Fibroblast of peridontal ligament (primary cell): Measurements from ENCODE around the gene DDT.
"Not testable (repeated sequence)": the region's sequence is repeated elsewhere in the genome, so short reads cannot be mapped to it uniquely, and the experiment has no call there.

ENCODE experiments used
- DNase-seq: peaks from one replicate; pipeline ENCODE4 v3.0.0-alpha.2; 2010; ENCODE audit errors: extremely low read depth

Gene DDT

DNA sequence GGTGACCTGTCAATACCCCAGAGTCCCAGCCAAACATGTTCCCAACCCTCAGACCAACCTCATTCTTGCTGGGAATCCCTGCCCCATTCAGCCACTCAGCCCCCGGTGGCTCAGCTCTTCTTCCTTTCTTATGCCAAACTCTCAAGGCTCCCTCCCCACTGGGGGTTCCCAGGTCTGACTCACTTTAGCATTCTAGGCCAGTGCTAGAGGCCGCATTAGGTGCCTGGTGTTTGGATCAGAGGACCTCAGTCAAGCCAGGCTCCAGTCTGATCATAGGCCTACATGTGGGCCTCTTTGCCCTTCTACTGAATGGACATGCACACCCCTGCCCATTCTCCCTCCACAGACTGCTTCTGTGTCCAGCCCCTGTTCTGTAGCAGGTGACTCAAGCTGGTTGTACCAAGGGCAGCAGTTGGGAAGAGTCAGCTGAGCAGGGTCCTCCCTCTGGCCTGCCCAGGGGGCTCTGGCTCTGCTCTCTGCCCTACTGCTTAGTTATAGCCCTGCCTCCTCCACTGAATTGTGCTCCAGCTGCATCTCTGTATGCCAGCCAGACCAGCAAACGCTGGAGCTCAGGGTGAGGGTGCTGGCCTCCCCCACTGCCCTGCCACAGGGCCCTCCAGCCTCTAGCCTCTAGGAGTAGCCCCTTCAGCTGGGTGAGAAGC lies 15.5 kb upstream of the DDT start:
- DNase-seq = not testable (repeated sequence)

DNA sequence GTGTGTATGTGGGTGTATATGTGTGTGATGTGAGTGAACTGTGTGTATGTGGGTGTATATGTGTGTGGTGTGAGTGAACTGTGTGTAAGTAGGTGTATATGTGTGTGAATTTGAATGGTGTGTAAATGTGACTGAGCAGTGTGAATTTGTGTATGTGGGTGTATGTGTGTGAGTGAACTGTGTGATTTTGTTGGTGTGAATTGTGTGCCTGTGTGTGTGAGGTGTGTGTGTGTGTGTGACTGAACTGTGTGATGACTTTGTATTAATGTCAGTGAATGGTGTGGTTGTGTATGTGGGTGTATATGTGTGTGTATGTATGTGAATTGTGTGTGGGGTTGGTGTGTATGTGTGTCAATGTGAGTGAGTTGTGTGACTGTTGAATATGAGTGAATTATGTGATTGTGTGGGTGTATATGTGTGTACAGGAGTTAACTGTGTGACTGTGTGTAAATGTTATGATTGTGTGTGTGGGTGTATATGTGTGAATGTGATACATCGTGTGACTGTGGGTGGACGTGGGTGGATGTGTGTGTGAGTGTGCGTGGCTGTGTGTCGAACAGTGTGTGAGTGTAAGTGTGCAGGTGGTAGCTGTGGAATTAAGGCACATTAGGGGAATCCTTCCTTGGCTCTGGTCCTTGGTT lies 12.4 kb upstream of the DDT start:
- DNase-seq = not testable (repeated sequence)

DNA sequence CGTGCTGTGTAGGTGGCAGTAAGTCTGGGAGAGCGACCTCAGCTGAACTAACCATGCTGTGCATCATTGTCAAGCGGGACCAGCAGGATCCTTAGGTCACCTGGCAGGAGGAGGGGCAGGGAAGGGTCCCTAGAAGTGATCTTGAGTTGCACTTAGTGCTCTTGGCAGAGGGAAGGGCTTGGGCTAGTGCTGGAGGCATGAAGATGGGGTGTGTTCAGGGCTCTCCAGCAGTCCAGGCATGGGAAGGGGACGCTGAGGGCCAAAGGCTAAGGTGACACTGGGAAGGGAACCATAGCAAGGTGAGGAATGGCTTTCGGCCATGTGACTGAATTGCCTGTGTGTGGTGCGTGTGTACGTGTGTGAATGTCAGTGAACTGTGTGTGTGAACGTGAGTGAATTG lies 11.8 kb upstream of the DDT start:
- DNase-seq = not testable (repeated sequence)

DNA sequence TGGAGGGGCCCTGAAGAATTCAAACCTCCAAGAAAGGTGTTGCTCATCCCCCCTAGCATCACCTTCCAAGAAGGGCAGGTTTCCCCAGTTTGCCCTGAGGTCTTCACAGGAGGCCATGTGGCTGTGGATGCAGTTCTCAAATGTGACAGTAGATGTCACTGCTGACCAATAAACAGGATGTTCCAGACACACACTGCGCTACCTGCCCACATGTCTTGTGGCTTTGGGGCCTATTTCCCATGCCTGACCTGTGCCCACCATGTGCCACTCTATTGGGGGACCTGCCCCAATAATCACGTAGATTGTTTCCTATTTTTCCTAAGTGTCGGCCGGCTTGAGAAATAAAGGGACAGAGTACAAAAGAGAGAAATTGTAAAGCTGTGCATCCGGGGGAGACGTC lies 10.2 kb upstream of the DDT start:
- DNase-seq = peak; percentile 45

DNA sequence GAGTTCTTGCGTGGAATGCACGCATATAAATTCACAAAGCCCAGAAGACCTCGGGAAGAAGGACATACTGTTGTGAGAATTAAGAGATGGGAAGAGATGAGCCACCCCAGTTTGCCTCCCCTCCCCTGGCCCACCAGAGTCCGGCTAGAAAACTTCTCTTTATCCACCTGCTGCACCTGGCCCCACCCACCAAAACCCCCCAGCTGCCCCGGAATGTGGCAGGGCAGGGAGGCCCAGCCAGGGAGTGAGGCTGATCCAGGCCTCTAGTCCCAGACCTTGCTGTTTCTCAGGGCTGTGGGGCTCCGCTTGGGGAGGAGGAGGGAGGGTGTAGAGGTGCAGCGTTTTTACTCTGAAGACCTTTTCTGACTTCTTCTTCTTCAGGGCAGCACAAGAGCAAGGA lies 6.3 kb upstream of the DDT start:
- DNase-seq = not testable (repeated sequence)

DNA sequence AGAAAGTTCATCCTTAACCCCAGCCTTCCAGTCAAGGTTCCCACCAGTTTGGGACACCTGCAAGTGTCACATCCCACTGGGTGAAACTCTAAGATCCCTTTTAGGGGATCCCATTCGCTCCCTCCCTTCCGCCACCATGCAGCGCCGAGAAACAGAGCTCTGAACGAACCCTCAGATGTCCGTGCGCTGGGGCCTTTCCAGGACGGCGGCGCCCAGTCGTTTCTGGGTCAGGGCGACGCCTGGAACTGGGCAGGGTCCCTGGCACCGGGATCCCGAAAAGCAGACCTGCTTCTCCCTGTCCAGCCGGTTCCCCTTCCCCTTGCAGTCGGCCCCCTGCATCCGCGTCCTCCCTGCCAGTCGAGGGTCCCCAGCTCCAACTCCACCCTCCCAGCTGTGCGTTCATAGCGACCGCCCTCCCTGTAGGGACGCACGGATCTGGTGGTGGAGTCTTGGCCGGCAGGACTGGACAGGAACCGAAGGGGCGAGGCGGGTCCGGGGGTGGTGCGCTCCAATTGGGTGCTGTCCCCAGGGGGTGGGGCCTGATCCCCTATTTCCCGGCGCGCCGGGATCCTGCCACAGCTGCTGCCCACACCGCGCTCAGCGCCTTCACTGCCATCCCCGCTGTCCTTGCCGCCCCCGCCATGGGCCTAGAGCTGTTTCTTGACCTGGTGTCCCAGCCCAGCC lies 5.5 kb upstream of the DDT start, which contains the start of gene GSTT2:
Gene GSTT2, plus strand, starts transcription at position 578 of the 684 bp plus-strand sequence.
- not testable (repeated sequence) for DNase-seq

DNA sequence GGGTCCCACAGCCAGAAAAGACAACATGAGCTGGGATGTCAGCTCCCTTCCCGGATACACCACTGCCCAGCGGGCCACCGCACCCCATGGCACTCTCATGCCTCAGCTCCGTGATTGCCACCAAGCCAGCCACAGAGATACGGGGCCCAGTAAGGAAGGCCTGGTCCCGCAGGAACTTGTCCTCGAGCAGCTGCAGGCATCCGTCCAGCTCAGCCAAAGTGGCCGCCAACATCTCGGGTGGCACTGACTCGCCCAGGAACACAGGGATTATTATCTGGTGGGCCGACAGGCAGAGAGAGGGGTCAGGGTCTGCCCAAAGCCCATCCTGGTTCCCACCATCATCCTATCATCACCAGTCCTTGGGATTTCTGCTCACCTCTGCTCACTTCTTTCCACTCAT lies 3.1 kb upstream of the DDT start:
- DNase-seq = not testable (repeated sequence)

DNA sequence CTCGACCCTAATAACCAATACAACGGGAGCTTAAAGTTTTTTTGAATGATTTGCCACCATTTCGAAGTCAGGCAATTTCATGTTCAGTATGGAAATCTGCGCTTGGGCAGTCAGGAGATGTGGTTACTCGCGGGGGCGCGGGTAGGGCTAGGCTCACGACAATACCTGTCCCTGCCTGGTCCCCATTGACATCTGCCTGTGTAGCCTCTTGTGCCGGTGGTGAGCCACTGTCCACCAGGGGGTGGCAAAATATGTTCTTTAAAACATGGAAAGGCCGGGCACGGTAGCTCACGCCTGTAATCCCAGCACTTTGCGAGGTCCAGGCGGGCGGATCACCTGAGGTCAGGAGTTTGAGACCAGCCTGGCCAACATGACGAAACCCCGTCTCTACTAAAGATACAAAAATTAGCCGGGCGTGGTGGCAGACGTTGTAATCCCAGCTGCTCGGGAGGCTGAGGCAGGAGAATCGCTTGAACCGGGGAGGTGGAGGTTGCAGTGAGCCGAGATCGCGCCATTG lies 653 bp upstream of the DDT start:
- not testable (repeated sequence) for DNase-seq

DNA sequence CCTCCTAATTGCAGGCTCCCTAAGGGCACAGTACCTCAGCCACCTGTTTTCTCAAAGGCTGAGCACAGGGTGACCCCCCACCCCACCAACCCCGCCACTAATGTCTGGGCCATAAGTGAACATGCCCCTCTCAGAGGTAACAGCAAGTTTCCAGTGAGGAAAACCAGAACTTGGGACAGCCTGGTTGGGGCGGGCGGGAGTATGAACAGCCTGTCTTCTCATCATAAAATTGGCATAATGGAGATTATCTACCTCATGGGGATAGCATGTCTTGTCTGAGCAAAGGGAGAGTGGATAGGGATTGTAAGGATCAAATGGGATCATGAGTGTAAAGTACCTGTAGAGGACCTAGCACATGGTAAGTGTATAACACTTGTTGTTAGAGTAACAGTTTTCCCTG lies 2.3 kb downstream of the DDT start:
- DNase-seq = not testable (repeated sequence)

DNA sequence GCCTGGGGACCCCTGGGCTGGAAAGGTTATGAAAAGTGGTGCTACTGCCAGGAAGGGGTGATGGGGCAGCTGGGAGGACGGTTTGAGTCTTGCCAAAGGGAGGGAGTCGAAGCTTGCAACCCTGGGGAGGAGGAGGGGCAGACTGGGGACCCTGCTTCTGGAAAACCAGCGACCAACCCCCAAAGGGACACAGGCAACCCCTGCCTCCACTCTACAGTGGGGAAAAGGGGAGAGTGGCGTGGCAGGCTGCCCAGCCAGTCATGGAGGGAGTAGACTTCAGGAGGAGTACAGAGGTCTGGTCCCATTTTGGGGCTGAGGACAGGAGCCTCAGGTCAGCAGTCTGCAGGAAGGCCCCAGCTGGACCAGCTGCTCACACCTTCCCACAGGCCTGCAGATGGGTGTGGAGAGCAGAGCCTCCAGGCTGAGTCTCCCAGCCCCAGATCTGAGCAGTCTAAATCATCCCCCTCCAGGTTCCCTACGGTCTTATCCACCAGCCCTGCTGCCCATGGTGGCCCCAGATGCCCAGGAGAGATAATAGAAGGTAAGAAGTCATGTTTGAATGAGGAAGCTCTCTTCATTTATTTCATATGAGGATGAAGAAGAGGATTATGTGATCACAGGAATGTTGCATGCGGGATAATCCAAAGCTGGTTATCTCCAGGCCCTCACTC lies 3.3 kb downstream of the DDT start:
- DNase-seq = no peak

DNA sequence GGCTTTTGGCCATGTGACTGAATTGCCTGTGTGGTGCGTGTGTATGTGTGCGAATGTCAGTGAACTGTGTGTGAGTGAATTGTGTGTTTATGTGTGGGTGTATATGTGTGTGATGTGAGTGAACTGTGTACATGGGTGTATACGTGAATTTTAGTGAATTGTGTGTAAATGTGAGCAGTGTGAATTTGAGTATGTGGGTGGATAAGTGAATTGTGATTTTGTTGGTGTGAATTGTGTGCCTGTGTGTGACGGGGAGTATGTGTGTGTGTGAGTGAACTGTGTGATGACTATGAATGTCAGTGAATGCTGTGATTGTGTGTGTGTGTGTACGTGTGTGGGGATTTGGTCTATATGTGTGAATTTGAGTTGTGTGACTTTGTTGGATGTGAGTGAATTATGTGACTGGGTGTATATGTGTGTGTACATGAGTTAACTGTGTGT lies 4.0 kb downstream of the DDT start:
- DNase-seq = no peak

DNA sequence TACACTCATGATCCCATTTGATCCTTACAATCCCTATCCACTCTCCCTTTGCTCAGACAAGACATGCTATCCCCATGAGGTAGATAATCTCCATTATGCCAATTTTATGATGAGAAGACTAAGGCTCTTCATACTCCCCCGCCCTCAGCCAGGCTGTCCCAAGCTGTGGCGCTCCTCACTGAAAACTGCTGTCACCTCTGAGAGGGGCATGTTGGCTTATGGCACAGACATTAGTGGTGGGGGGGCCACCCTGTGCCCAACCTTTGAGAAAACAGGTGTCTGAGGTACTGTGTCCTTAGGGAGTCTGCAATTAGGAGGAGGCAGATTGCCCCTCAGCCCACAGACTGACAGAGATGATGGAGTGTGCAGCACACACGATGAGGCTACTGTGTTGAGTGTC lies 5.2 kb downstream of the DDT start:
- no peak for DNase-seq

DNA sequence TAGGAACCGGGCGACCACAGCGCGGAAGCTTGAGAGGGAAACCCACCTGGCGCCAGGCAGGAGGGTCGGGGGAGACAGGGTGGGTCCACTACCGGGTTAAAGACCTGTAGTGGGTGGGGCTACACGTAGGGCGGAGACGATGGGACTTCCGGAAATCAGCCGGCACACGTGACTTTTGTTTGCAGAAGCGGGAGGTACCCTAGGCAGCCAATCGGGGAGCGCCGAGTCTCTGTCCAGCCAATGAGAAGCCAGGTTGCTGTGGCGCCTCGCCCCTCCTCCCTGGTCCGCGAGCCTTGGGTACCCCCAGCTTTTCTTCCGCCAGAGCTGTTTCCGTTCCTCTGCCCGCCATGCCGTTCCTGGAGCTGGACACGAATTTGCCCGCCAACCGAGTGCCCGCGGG lies 7.7 kb downstream of the DDT start, which contains the start of gene DDTL:
Gene DDTL, plus strand, starts transcription at position 321 of the 400 bp plus-strand sequence. Its CDS starts 27 bp downstream, at position 348.
- DNase-seq = not testable (repeated sequence)

DNA sequence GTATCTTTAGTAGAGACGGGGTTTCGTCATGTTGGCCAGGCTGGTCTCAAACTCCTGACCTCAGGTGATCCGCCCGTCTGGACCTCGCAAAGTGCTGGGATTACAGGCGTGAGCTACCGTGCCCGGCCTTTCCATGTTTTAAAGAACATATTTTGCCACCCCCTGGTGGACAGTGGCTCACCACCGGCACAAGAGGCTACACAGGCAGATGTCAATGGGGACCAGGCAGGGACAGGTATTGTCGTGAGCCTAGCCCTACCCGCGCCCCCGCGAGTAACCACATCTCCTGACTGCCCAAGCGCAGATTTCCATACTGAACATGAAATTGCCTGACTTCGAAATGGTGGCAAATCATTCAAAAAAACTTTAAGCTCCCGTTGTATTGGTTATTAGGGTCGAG lies 8.1 kb downstream of the DDT start:
- not testable (repeated sequence) for DNase-seq

DNA sequence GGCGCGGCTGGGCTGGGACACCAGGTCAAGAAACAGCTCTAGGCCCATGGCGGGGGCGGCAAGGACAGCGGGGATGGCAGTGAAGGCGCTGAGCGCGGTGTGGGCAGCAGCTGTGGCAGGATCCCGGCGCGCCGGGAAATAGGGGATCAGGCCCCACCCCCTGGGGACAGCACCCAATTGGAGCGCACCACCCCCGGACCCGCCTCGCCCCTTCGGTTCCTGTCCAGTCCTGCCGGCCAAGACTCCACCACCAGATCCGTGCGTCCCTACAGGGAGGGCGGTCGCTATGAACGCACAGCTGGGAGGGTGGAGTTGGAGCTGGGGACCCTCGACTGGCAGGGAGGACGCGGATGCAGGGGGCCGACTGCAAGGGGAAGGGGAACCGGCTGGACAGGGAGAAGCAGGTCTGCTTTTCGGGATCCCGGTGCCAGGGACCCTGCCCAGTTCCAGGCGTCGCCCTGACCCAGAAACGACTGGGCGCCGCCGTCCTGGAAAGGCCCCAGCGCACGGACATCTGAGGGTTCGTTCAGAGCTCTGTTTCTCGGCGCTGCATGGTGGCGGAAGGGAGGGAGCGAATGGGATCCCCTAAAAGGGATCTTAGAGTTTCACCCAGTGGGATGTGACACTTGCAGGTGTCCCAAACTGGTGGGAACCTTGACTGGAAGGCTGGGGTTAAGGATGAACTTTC lies 13.0 kb downstream of the DDT start, which contains the start of gene GSTT2B:
Gene GSTT2B, minus strand, starts transcription at position 112 of the 688 bp plus-strand sequence. Its CDS starts 64 bp downstream, at position 48.
- DNase-seq = not testable (repeated sequence)

DNA sequence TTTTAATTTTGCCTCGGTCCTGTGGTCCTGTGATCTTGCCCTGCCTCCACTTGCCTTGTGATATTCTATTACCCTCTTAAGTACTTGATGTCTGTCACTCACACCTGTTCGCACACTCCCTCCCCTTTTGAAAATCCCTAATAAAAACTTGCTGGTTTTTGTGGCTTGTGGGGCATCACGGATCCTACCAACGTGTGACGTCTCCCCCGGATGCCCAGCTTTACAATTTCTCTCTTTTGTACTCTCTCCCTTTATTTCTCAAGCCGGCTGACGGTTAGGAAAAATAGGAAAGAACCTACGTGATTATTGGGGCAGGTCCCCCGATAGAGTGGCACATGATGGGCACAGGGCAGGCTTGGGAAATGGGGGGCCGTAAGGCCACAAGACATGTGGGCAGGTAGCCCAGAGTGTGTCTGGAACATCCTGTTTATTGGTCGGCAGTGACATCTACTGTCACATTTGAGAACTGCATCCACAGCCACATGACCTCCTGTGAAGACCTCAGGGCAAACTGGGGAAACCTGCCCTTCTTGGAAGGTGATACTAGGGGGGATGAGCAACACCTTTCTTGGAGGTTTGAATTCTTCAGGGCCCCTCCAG lies 17.8 kb downstream of the DDT start:
- DNase-seq = peak; percentile 69

DNA sequence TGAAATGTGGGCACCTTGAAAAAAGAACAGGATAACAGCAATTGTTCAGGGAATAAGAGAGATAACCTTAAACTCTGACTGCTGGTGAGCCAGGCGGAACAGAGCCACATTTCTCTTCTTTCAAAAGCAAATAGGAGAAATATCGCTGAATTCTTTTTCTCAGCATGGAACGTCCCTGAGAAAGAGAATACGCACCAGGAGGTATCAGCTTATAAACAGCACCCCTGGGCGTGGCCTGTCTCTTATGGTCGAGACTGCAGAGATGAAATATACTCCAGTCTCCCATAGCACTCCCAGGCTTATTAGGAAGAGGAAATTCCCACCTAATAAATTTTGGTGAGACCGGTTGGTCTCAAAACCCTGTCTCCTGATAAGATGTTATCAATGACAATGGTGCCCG lies 18.4 kb downstream of the DDT start:
- not testable (repeated sequence) for DNase-seq

DNA sequence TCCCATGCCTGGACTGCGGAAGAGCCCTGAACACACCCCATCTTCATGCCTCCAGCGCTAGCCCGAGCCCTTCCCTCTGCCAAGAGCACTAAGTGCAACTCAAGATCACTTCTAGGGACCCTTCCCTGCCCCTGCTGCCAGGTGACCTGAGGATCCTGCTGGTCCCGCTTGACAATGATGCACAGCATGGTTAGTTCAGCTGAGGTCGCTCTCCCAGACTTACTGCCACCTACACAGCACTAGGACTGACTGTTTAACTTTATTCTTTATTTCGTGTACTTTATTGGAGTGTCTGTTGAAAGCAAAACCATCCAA lies 19.3 kb downstream of the DDT start:
- not testable (repeated sequence) for DNase-seq

DNA sequence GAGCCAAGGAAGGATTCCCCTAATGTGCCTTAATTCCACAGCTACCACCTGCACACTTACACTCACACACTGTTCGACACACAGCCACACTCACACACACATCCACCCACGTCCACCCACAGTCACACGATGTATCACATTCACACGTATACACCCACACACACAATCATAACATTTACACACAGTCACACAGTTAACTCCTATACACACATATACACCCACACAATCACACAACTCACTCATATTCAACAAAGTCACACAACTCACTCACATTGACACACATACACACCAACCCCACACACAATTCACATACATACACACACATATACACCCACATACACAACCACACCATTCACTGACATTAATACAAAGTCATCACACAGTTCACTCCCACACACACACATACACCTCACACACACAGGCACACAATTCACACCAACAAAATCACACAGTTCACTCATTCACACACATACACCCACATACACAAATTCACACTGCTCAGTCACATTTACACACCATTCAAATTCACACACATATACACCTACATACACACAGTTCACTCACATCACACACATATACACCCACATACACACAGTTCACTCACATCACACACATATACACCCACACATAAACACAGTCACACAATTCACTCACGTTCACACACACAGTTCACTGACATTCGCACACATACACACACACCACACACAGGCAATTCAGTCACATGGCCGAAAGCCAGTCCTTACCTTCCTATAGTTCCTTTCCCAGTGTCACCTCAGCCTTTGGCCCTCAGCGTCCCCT lies 19.8 kb downstream of the DDT start:
- DNase-seq = not testable (repeated sequence)

DNA sequence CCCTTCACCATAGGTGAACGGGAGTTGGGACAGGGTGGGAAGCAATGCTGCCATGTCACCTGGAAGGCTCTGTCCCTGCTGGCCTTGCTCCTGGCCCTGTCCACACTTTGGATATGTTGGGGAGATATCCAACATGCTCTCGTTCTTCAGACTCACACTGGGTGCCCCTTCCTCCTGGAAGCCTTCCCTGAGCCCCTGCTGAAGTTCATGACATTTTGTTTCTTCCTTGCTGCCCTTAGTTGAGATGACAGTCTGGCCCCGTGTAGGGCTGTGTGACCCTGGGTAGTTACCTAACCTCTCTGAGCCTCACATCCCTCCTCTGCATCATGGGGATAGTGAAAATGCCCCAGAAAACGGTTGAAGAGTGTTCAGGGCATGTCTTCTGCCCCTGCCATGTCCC lies 20.8 kb downstream of the DDT start:
- not testable (repeated sequence) for DNase-seq
